ENCODE data around the gene IGSF8. TPM values are rescaled to one million over a fixed set of nuclear protein-coding genes. Genes with fewer than 3 reads are reported as not detected.

IGSF8 gene
- polyA plus RNA-seq, 1 of the 3 experiments (the other 2 are of a cell fraction): 67.9 TPM

- no peak for TF ChIP-seq REST (IDR thresholded peaks at IDR 0.05; ENCODE audit: low read depth, low read length)
- no peak for TF ChIP-seq NRF1 (IDR thresholded peaks at IDR 0.05; ENCODE audit: low read depth, low read length)
Measured at GRCh38 chr1:160089883-160090282, 8.5 kb downstream of the IGSF8 start (continued).

- no peak for DNase-seq
- Histone ChIP-seq H3K27ac (ENCODE audit: low read depth in 2 of 2, low read length in 1 of 2) (no peak overlapping the region), H4K20me1 (ENCODE audit: insufficient read depth) (no peaks in the 10 kb centered on the region), H3K27me3 (ENCODE audit: insufficient read depth) (peaks cover 8% of the 10 kb centered on the region; the same call in 1 of the 2 replicates), H3K36me3 (replicated peaks in 1 of 2; ENCODE audit: control insufficient read depth in 1 of 2, insufficient read depth in 2 of 2, low read length in 1 of 2) (peaks cover 0 to 4% of the 10 kb centered on the region in 2 experiments), H3K4me1 (ENCODE audit: control insufficient read depth in 1 of 2, insufficient read depth in 2 of 2, low read depth in 1 of 2, low read length in 1 of 2) (peaks cover 0 to 5% of the 10 kb centered on the region in 2 experiments; a peak in 1 of 4 replicates), H3K79me2 (ENCODE audit: insufficient read depth) (no peaks in the 10 kb centered on the region), H3F3A (replicated peaks; ENCODE audit: insufficient read depth) (no peaks in the 10 kb centered on the region), H3K4me3 (ENCODE audit: low read depth in 2 of 2, low read length in 1 of 2) (no peak overlapping the region), H3K9me3 (no peaks in the 10 kb centered on the region), H3K4me2 (no peak overlapping the region), H3K9me2 (no peaks in the 10 kb centered on the region), H3K9ac (no peak overlapping the region), H2AFZ (ENCODE audit: low read depth) (no peak overlapping the region)
- POLR2A ChIA-PET: interaction anchor here (0.7 kb wide), 1 partner anchor 56 kb away, joined by 3 read pairs; no protein-coding TSS in a partner anchor
- WGBS (ENCODE audit: low lambda C conversion rate): 93% methylated on average over 3 of the region's 12 CpGs
- no peak for TF ChIP-seq CHD2 (IDR thresholded peaks at IDR 0.05; ENCODE audit: low read length, partially characterized antibody)
- TF ChIP-seq FOXJ3 (CRISPR knock-in tag; IDR thresholded peaks at IDR 0.05): no peak
- no peak for TF ChIP-seq TEAD4 (IDR thresholded peaks at IDR 0.05; ENCODE audit: borderline replicate concordance, insufficient read depth)
- TF ChIP-seq USF1 (IDR thresholded peaks at IDR 0.05; ENCODE audit: borderline replicate concordance, low read depth): no peak
- no peak for TF ChIP-seq FOSL2 (IDR thresholded peaks at IDR 0.05; ENCODE audit: borderline replicate concordance, low read depth)
- TF ChIP-seq NRF1 (IDR thresholded peaks at IDR 0.05; ENCODE audit: low read depth, low read length): no peak
- no peak for TF ChIP-seq TAF1 (IDR thresholded peaks at IDR 0.05; ENCODE audit: borderline replicate concordance, low read depth, low read length)
- TF ChIP-seq JUND (IDR thresholded peaks at IDR 0.05): no peak
- TF ChIP-seq, protein P1, sequence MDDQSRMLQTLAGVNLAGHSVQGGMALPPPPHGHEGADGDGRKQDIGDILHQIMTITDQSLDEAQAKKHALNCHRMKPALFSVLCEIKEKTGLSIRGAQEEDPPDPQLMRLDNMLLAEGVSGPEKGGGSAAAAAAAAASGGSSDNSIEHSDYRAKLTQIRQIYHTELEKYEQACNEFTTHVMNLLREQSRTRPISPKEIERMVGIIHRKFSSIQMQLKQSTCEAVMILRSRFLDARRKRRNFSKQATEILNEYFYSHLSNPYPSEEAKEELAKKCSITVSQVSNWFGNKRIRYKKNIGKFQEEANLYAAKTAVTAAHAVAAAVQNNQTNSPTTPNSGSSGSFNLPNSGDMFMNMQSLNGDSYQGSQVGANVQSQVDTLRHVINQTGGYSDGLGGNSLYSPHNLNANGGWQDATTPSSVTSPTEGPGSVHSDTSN (IDR thresholded peaks at IDR 0.05): no peak
- TF ChIP-seq, protein P2, sequence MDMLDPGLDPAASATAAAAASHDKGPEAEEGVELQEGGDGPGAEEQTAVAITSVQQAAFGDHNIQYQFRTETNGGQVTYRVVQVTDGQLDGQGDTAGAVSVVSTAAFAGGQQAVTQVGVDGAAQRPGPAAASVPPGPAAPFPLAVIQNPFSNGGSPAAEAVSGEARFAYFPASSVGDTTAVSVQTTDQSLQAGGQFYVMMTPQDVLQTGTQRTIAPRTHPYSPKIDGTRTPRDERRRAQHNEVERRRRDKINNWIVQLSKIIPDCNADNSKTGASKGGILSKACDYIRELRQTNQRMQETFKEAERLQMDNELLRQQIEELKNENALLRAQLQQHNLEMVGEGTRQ (IDR thresholded peaks at IDR 0.05; ENCODE audit: borderline replicate concordance, low read depth, low read length): no peak
- CTCF ChIA-PET: interaction anchor here (1.2 to 8.2 kb wide), 13 partner anchors 8 to 268 kb away, joined by 3 to 132 read pairs (median 37); partner anchors contain the start of genes CASQ1, IGSF8 and KCNJ10
Measured at GRCh38 chr1:160087118-160087662, 11.2 kb downstream of the IGSF8 start.

All from SK-N-SH (cell line).